Neutrophil (primary cell): ENCODE measurements around the gene FAM83G.

Source experiments
- H3K27ac ChIP-seq: fragments of 200-600 bp; sonication (generic); 2 replicates; pipeline ENCODE4 v1.5.1; 2016; ENCODE audit warnings: mild to moderate bottlenecking, moderate library complexity
- H3K27me3 ChIP-seq: fragments of 200-600 bp; sonication (generic); 2 replicates; pipeline ENCODE4 v1.6.0; 2016; ENCODE audit warnings: mild to moderate bottlenecking
- H3K36me3 ChIP-seq: fragments of 200-600 bp; sonication (generic); 2 replicates; pipeline ENCODE4 v1.5.1; 2017
- H3K4me1 ChIP-seq, 2 experiments: fragments of 200-600 bp in 1 of 2; sonication (generic) in 1 of 2; 1 replicate in 1 of 2; 2 replicates in 1 of 2; pipeline versions ENCODE4 v1.5.1 to v1.6.1; 2013 to 2016; ENCODE audit warnings: low read depth in 1 of 2, low read length in 1 of 2, mild to moderate bottlenecking in 1 of 2, moderate library complexity in 1 of 2; ENCODE audit not compliant: control insufficient read depth in 1 of 2, insufficient read depth in 1 of 2
- H3K4me3 ChIP-seq, 2 experiments: fragments of 200-600 bp in 1 of 2; sonication (generic) in 1 of 2; 1 replicate in 1 of 2; 2 replicates in 1 of 2; pipeline ENCODE4 v1.5.1; 2013 to 2016; ENCODE audit warnings: low read depth in 1 of 2, low read length in 1 of 2, mild to moderate bottlenecking in 1 of 2, moderate library complexity in 1 of 2
- H3K9me3 ChIP-seq: fragments of 200-600 bp; sonication (generic); 2 replicates; pipeline ENCODE4 v1.5.1; 2016
- TF ChIP-seq, protein P1 (sequence below): fragments of 200-600 bp; sonication (generic); IDR thresholded peaks from 2 replicates; pipeline ENCODE4 v1.5.1; 2016; ENCODE audit warnings: antibody characterized with exemption

Gene FAM83G

DNA sequence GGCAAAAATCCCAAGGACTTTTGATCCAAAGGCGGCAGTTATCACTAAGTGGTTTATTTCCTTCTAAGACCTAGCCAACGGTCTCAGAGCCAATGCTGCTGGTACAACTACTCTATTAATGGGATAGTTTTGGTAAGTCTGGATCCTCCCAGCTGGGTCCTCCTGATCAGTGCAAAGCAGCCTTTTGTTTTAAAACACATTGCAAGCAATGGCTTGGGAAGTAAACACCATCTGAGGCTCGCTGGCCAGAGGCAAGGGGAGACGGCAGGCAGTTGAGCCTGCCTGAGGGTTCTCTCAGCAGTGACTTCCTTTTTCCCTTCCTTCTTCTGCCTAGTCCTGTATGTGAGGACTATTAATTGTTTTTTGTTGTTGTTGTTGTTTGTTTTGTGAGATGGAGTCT, 54.2 kb downstream of the FAM83G start:
- no peaks in the 10 kb centered on the region for H3K9me3 ChIP-seq
- no peaks in the 10 kb centered on the region for H3K36me3 ChIP-seq
- no peak overlapping the region for H3K4me3 ChIP-seq
- H3K4me1 ChIP-seq, result no peaks in the 10 kb centered on the region
- TF ChIP-seq, protein P1, sequence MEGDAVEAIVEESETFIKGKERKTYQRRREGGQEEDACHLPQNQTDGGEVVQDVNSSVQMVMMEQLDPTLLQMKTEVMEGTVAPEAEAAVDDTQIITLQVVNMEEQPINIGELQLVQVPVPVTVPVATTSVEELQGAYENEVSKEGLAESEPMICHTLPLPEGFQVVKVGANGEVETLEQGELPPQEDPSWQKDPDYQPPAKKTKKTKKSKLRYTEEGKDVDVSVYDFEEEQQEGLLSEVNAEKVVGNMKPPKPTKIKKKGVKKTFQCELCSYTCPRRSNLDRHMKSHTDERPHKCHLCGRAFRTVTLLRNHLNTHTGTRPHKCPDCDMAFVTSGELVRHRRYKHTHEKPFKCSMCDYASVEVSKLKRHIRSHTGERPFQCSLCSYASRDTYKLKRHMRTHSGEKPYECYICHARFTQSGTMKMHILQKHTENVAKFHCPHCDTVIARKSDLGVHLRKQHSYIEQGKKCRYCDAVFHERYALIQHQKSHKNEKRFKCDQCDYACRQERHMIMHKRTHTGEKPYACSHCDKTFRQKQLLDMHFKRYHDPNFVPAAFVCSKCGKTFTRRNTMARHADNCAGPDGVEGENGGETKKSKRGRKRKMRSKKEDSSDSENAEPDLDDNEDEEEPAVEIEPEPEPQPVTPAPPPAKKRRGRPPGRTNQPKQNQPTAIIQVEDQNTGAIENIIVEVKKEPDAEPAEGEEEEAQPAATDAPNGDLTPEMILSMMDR, result no peak
- peaks cover 13% of the 10 kb centered on the region for H3K27me3 ChIP-seq
- no peak overlapping the region for H3K27ac ChIP-seq

- no peaks in the 10 kb centered on the region for H3K9me3 ChIP-seq
- peaks cover 13% of the 10 kb centered on the region for H3K27me3 ChIP-seq
- H3K4me1 ChIP-seq, result no peaks in the 10 kb centered on the region
- TF ChIP-seq, protein P1, result no peak
- H3K36me3 ChIP-seq, result no peaks in the 10 kb centered on the region
- H3K27ac ChIP-seq, result no peak overlapping the region
- no peak overlapping the region for H3K4me3 ChIP-seq
Measured at GRCh38 chr17:18949566-18949965, 55.0 kb downstream of the FAM83G start.

DNA sequence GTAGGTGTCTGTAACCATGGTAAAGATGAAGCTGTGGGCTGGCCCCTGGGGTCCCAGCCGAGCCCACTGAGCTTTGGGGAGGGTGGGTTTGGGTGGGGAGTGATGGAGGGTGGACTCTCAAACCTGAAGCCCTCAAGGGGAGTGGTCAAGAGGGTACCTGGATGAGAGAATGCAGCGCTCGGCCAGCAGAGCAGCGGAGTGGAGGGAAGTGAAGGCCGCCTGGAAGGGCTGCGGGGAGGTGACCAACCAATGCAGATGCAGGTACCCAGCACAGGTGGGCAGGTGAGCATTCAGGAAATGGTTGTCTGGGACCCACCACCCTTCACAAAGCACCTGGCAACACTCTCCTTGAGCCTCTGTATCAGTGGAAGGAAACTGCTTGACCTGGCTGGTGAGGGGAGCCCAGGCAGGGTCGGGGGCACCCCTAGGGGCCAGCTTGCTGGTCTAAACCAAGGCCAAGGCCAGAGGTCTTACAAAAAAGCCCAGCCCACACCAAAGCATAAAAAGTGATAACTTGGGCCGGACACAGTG, 56.0 kb downstream of the FAM83G start:
- no peaks in the 10 kb centered on the region for H3K36me3 ChIP-seq
- no peaks in the 10 kb centered on the region for H3K4me1 ChIP-seq
- H3K9me3 ChIP-seq, result no peaks in the 10 kb centered on the region
- no peak overlapping the region for H3K27ac ChIP-seq
- no peak overlapping the region for H3K4me3 ChIP-seq
- H3K27me3 ChIP-seq, result peaks cover 13% of the 10 kb centered on the region
- TF ChIP-seq, protein P1, result no peak

DNA sequence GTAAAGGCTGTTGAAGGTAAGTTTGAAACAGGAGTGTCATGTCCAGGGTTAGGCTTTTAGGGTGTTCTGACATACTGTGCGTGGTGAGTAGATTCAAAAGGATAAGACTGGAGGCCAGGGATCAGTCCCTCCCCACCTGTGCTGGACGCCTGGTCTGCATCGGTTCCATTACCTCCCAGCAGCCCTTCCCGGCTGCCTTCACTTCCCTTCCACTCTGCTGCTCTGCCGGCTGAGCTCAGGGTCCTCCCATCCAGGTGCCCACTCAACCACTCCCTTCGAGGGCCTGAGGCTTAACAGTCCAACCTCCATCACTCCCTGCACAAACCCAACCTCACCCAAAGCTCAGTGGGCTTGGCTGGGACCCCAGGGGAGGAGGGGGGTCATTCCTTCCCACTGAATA, 56.7 kb downstream of the FAM83G start:
- H3K4me1 ChIP-seq, result no peaks in the 10 kb centered on the region
- TF ChIP-seq, protein P1, result no peak
- no peaks in the 10 kb centered on the region for H3K9me3 ChIP-seq
- H3K4me3 ChIP-seq, result no peak overlapping the region
- no peak overlapping the region for H3K27ac ChIP-seq
- no peaks in the 10 kb centered on the region for H3K36me3 ChIP-seq
- peaks cover 13% of the 10 kb centered on the region for H3K27me3 ChIP-seq

DNA sequence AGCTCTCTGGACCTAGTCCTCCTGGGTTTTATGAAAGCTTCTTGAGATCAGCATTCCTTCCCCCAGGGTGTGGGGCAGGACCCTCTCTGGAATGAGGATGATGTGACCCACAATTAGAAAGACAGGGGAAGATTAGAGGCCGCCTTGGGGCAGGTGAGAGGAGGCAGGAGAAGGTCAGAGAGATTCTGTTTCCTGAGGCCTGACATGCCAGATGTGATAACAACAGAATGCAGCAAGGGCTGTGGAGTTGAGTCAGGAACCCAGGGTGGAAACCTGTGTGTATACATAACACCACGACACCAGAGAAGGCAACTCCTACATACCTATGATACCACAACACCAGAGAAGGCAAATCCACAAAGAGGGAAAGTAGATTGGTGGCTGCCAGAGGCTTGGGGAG, 58.0 kb downstream of the FAM83G start:
- H3K36me3 ChIP-seq, result no peaks in the 10 kb centered on the region
- no peaks in the 10 kb centered on the region for H3K4me1 ChIP-seq
- H3K27me3 ChIP-seq, result peaks cover 13% of the 10 kb centered on the region
- no peak overlapping the region for H3K27ac ChIP-seq
- TF ChIP-seq, protein P1, result no peak
- no peaks in the 10 kb centered on the region for H3K9me3 ChIP-seq
- no peak overlapping the region for H3K4me3 ChIP-seq

DNA sequence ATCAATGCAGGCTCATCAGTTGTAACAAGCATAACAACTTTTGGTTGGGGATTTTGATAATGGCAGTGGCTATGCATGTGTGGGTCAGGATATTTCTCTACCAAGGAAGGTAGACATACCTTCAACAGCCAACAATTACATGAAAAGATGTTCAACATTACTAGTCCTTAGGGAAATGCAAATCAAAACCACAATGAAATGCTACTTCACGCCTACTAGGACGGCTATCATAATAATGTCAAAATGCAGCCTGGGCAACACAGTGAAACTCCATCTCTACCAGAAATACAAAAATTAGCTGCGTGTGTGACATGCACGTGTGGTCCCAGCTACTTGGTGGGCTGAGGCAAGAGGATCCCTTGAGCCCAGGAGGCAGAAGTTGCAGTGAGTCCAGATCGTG, 59.9 kb downstream of the FAM83G start:
- no peak overlapping the region for H3K4me3 ChIP-seq
- H3K27me3 ChIP-seq, result peaks cover 13% of the 10 kb centered on the region
- H3K9me3 ChIP-seq, result no peaks in the 10 kb centered on the region
- H3K4me1 ChIP-seq, result no peaks in the 10 kb centered on the region
- TF ChIP-seq, protein P1, result no peak
- no peaks in the 10 kb centered on the region for H3K36me3 ChIP-seq
- H3K27ac ChIP-seq, result no peak overlapping the region
